Liver (tissue), 9 donors: ENCODE measurements around the gene NEDD4. TPM values are rescaled to one million over a fixed set of nuclear protein-coding genes. Genes with fewer than 3 reads are reported as not detected.

Source experiments
- DNase-seq: peaks from one replicate; pipeline ENCODE4 v3.0.0-alpha.2; 2017; ENCODE audit warnings: low spot score
- H3K27ac ChIP-seq, 2 donors: one replicate each; pipeline ENCODE4 v1.7.0; 2013; ENCODE audit warnings: inconsistent platforms in 2 of 2, low read length in 2 of 2, control low read depth in 1 of 2, low read depth in 1 of 2, mild to moderate bottlenecking in 1 of 2
- H3K27me3 ChIP-seq, 4 donors: one replicate each; pipeline versions ENCODE4 v1.6.1 to v1.7.0; 2013; ENCODE audit warnings: low read length in 3 of 4, inconsistent platforms in 1 of 4, mild to moderate bottlenecking in 1 of 4, moderate library complexity in 1 of 4; ENCODE audit not compliant: control insufficient read depth in 4 of 4, insufficient read depth in 4 of 4
- H3K36me3 ChIP-seq, 4 donors: one replicate each; pipeline versions ENCODE4 v1.6.1 to v1.7.0; 2013; ENCODE audit warnings: low read length in 3 of 4, mild to moderate bottlenecking in 3 of 4, low read depth in 1 of 4, moderate library complexity in 1 of 4; ENCODE audit not compliant: control insufficient read depth in 4 of 4, insufficient read depth in 3 of 4
- H3K4me1 ChIP-seq, 4 donors: one replicate each; pipeline versions ENCODE4 v1.6.1 to v1.7.0; 2013; ENCODE audit warnings: low read length in 3 of 4, mild to moderate bottlenecking in 3 of 4, moderate library complexity in 1 of 4; ENCODE audit not compliant: control insufficient read depth in 4 of 4, insufficient read depth in 4 of 4
- H3K4me3 ChIP-seq, 3 donors: one replicate each; pipeline versions ENCODE4 v1.6.1 to v1.7.0; 2013; ENCODE audit warnings: low read length in 3 of 3, control low read depth in 1 of 3, low read depth in 1 of 3, mild to moderate bottlenecking in 1 of 3
- H3K9ac ChIP-seq, 2 donors: one replicate each; pipeline ENCODE4 v1.7.0; 2013; ENCODE audit warnings: low read length in 2 of 2, mild to moderate bottlenecking in 2 of 2, moderate library complexity in 2 of 2, control low read depth in 1 of 2, low read depth in 1 of 2
- H3K9me3 ChIP-seq, 4 donors: one replicate each; pipeline versions ENCODE4 v1.6.1 to v1.7.0; 2013; ENCODE audit warnings: low read length in 3 of 4; ENCODE audit not compliant: control insufficient read depth in 4 of 4
- ATF3 ChIP-seq: IDR thresholded peaks from 2 replicates; pipeline ENCODE4 v1.6.1; 2016; ENCODE audit warnings: antibody characterized with exemption
- EGR1 ChIP-seq, 2 donors: IDR thresholded peaks; 2 replicates each; pipeline ENCODE4 v1.6.1; 2016 to 2018; ENCODE audit warnings: antibody characterized with exemption in 2 of 2, low read depth in 2 of 2
- FOXA1 ChIP-seq: IDR thresholded peaks from 2 replicates; pipeline ENCODE4 v1.6.1; 2016; ENCODE audit warnings: antibody characterized with exemption
- FOXA2 ChIP-seq: IDR thresholded peaks from 2 replicates; pipeline ENCODE4 v1.6.1; 2016; ENCODE audit warnings: antibody characterized with exemption
- GABPA ChIP-seq, 2 donors: IDR thresholded peaks in 1 of 2; conservative IDR thresholded peaks in 1 of 2; 2 replicates each; pipeline ENCODE4 v1.6.1; 2016; ENCODE audit warnings: antibody characterized with exemption in 2 of 2, mild to moderate bottlenecking in 1 of 2, moderate library complexity in 1 of 2
- HNF4A ChIP-seq, 2 donors: conservative IDR thresholded peaks; 2 replicates each; pipeline ENCODE4 v1.6.1; 2016; ENCODE audit warnings: antibody characterized with exemption in 2 of 2, mild to moderate bottlenecking in 2 of 2
- HNF4G ChIP-seq: IDR thresholded peaks from 2 replicates; pipeline ENCODE4 v1.6.1; 2016; ENCODE audit warnings: antibody characterized with exemption
- JUND ChIP-seq, 2 donors: IDR thresholded peaks; 2 replicates each; pipeline ENCODE4 v1.6.1; 2016; ENCODE audit warnings: antibody characterized with exemption in 2 of 2
- NR2F2 ChIP-seq: IDR thresholded peaks from 2 replicates; pipeline ENCODE4 v1.6.1; 2016; ENCODE audit warnings: antibody characterized with exemption
- RAD21 ChIP-seq, 2 donors: IDR thresholded peaks; 2 replicates each; pipeline ENCODE4 v1.6.1; 2016; ENCODE audit warnings: antibody characterized with exemption in 2 of 2, mild to moderate bottlenecking in 2 of 2
- RXRA ChIP-seq, 2 donors: IDR thresholded peaks; 2 replicates each; pipeline ENCODE4 v1.6.1; 2017 to 2018; ENCODE audit warnings: antibody characterized with exemption in 2 of 2, mild to moderate bottlenecking in 1 of 2
- SP1 ChIP-seq: IDR thresholded peaks from 2 replicates; pipeline ENCODE4 v1.6.1; 2018; ENCODE audit warnings: antibody characterized with exemption, mild to moderate bottlenecking
- TAF1 ChIP-seq: conservative IDR thresholded peaks from 2 replicates; pipeline ENCODE4 v1.6.1; 2016; ENCODE audit warnings: antibody characterized with exemption, mild to moderate bottlenecking
- YY1 ChIP-seq: IDR thresholded peaks from 2 replicates; pipeline ENCODE4 v1.6.1; 2016; ENCODE audit warnings: antibody characterized with exemption, mild to moderate bottlenecking
- polyA plus RNA-seq, 2 donors: library from polyadenylated mRNA; stranded (reverse) in 1 of 2; unstranded in 1 of 2; fragments of 200-250 nt in 1 of 2; fragments of >200 nt in 1 of 2; fragmentation: Nextera tagmentation in 1 of 2; extraction: Ambion mirVana in 1 of 2; gene quantifications; one replicate each; pipeline versions ENCODE4 v1.2.1 to v1.2.3, GENCODE V29; 2013 to 2015
- total RNA-seq, 2 donors: library from RNA; depleted of rRNA; stranded (reverse); fragments of >200 nt; gene quantifications; one replicate each; pipeline ENCODE4 v1.2.3, GENCODE V29; 2014
- TF ChIP-seq, protein P1 (sequence below): IDR thresholded peaks from 2 replicates; pipeline ENCODE4 v1.6.1; 2016; ENCODE audit warnings: antibody characterized with exemption
- TF ChIP-seq, protein P2 (sequence below): fragments of 150-350 bp; IDR thresholded peaks from 2 replicates; pipeline ENCODE4 v1.5.1; 2017; ENCODE audit warnings: improper control_type of control experiment, low read depth, low read length; ENCODE audit not compliant: missing input control
- TF ChIP-seq, protein P3 (sequence below): IDR thresholded peaks from 2 replicates; pipeline ENCODE4 v1.6.1; 2016; ENCODE audit warnings: antibody characterized with exemption
- TF ChIP-seq, protein P4 (sequence below): IDR thresholded peaks from 2 replicates; pipeline ENCODE4 v1.6.1; 2016; ENCODE audit warnings: antibody characterized with exemption, mild to moderate bottlenecking
- donor health status: healthy.
- donor health status: healthy.
- donor health status: healthy.
- donor health status: healthy.
- donor health status: healthy.

NEDD4 gene
- total and polyA plus RNA-seq, 4 donors: 9.1 to 17.5 (median 12.4) TPM

GRCh38 chr15:55884223-55884622 is 109.2 kb downstream of the NEDD4 start:
- TF ChIP-seq, protein P1, sequence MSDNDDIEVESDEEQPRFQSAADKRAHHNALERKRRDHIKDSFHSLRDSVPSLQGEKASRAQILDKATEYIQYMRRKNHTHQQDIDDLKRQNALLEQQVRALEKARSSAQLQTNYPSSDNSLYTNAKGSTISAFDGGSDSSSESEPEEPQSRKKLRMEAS: no peak
- no peak for TF ChIP-seq YY1
- no peak for TF ChIP-seq JUND (IDR thresholded peaks at IDR 0.05)
- TF ChIP-seq GABPA (IDR thresholded peaks at IDR 0.05 in 1 of 2, conservative IDR thresholded peaks at IDR 0.05 in 1 of 2): no peak
- TF ChIP-seq FOXA1: no peak
- TF ChIP-seq RAD21 (IDR thresholded peaks at IDR 0.05): no peak
- no peak for TF ChIP-seq HNF4G
- no peak for TF ChIP-seq SP1
- TF ChIP-seq HNF4A (conservative IDR thresholded peaks at IDR 0.05): no peak
- TF ChIP-seq ATF3: no peak
- TF ChIP-seq, protein P2, sequence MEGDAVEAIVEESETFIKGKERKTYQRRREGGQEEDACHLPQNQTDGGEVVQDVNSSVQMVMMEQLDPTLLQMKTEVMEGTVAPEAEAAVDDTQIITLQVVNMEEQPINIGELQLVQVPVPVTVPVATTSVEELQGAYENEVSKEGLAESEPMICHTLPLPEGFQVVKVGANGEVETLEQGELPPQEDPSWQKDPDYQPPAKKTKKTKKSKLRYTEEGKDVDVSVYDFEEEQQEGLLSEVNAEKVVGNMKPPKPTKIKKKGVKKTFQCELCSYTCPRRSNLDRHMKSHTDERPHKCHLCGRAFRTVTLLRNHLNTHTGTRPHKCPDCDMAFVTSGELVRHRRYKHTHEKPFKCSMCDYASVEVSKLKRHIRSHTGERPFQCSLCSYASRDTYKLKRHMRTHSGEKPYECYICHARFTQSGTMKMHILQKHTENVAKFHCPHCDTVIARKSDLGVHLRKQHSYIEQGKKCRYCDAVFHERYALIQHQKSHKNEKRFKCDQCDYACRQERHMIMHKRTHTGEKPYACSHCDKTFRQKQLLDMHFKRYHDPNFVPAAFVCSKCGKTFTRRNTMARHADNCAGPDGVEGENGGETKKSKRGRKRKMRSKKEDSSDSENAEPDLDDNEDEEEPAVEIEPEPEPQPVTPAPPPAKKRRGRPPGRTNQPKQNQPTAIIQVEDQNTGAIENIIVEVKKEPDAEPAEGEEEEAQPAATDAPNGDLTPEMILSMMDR: no peak
- TF ChIP-seq, protein P3, sequence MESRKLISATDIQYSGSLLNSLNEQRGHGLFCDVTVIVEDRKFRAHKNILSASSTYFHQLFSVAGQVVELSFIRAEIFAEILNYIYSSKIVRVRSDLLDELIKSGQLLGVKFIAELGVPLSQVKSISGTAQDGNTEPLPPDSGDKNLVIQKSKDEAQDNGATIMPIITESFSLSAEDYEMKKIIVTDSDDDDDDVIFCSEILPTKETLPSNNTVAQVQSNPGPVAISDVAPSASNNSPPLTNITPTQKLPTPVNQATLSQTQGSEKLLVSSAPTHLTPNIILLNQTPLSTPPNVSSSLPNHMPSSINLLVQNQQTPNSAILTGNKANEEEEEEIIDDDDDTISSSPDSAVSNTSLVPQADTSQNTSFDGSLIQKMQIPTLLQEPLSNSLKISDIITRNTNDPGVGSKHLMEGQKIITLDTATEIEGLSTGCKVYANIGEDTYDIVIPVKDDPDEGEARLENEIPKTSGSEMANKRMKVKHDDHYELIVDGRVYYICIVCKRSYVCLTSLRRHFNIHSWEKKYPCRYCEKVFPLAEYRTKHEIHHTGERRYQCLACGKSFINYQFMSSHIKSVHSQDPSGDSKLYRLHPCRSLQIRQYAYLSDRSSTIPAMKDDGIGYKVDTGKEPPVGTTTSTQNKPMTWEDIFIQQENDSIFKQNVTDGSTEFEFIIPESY: no peak
- TF ChIP-seq RXRA (IDR thresholded peaks at IDR 0.05): no peak
- no peak for TF ChIP-seq NR2F2
- no peak for TF ChIP-seq TAF1
- TF ChIP-seq FOXA2: no peak
- TF ChIP-seq, protein P4, sequence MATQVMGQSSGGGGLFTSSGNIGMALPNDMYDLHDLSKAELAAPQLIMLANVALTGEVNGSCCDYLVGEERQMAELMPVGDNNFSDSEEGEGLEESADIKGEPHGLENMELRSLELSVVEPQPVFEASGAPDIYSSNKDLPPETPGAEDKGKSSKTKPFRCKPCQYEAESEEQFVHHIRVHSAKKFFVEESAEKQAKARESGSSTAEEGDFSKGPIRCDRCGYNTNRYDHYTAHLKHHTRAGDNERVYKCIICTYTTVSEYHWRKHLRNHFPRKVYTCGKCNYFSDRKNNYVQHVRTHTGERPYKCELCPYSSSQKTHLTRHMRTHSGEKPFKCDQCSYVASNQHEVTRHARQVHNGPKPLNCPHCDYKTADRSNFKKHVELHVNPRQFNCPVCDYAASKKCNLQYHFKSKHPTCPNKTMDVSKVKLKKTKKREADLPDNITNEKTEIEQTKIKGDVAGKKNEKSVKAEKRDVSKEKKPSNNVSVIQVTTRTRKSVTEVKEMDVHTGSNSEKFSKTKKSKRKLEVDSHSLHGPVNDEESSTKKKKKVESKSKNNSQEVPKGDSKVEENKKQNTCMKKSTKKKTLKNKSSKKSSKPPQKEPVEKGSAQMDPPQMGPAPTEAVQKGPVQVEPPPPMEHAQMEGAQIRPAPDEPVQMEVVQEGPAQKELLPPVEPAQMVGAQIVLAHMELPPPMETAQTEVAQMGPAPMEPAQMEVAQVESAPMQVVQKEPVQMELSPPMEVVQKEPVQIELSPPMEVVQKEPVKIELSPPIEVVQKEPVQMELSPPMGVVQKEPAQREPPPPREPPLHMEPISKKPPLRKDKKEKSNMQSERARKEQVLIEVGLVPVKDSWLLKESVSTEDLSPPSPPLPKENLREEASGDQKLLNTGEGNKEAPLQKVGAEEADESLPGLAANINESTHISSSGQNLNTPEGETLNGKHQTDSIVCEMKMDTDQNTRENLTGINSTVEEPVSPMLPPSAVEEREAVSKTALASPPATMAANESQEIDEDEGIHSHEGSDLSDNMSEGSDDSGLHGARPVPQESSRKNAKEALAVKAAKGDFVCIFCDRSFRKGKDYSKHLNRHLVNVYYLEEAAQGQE: no peak
- TF ChIP-seq EGR1 (IDR thresholded peaks at IDR 0.05; ENCODE audit: low read depth in 2 of 2): no peak
- Histone ChIP-seq H3K9me3 (no peaks in the 10 kb centered on the region), H3K4me1 (no peaks in the 10 kb centered on the region), H3K36me3 (peaks cover 0 to 4% (median under 1%) of the 10 kb centered on the region in 4 donors), H3K27me3 (no peaks in the 10 kb centered on the region), H3K9ac (no peak overlapping the region), H3K27ac (no peak overlapping the region), H3K4me3 (no peak overlapping the region)
- no peak for DNase-seq
